ENCODE measurements around the gene MEA1.

Gene MEA1

DNA sequence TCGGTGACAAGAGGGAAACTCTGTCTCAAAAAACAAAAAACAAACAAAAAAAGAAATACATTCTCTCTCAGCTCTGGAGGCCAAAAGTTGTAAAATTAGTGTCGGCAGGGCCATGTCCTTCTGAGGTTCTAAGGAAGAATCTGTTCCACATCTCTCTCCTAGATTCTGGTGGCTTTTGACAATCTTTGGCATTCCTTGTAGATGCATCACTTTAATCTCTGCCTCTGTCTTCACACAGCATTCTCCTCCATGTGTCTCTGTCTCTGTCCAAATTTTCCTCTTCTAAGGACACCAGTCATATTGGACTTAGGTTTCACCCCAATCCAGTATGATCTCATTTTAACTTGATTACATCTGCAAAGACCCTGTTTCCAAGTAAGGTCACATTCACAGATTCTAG is 20.3 kb downstream of the MEA1 start:
- Histone ChIP-seq H3K4me1 (ENCODE audit: control insufficient read depth, insufficient read depth, low read depth, low read length) (no peaks in the 10 kb centered on the region), H2BK120ac (ENCODE audit: low read depth, low read length) (no peak overlapping the region), H4K8ac (ENCODE audit: low read length) (no peak overlapping the region), H3K79me1 (replicated peaks; ENCODE audit: low read length, poor library complexity, severe bottlenecking) (peaks cover 32% of the 10 kb centered on the region), H2BK5ac (ENCODE audit: low read depth, low read length, poor library complexity, severe bottlenecking) (no peak overlapping the region), H2BK12ac (ENCODE audit: low read length in 2 of 2) (no peak overlapping the region), H3K27ac (ENCODE audit: low read length, poor library complexity, severe bottlenecking) (no peak overlapping the region), H3K27me3 (ENCODE audit: control insufficient read depth in 1 of 2, insufficient read depth in 1 of 2, low read length in 2 of 2) (no peaks in the 10 kb centered on the region), H3K4ac (ENCODE audit: low read depth in 1 of 2, low read length in 2 of 2) (no peak overlapping the region), H3K9me3 (ENCODE audit: control insufficient read depth, low read length) (no peaks in the 10 kb centered on the region), H2AFZ (ENCODE audit: low read depth, low read length) (no peak overlapping the region), H3K9ac (ENCODE audit: low read length) (no peak overlapping the region), H3K4me2 (ENCODE audit: low read length, poor library complexity, severe bottlenecking) (no peak overlapping the region), H4K91ac (ENCODE audit: low read length) (no peak overlapping the region), H3K14ac (ENCODE audit: low read length in 2 of 2) (no peak overlapping the region), H3K23ac (ENCODE audit: low read length in 2 of 2) (no peak overlapping the region), H3K18ac (ENCODE audit: low read depth in 1 of 2, low read length in 2 of 2) (no peak overlapping the region), H2BK15ac (ENCODE audit: low read depth, poor library complexity, severe bottlenecking) (no peak overlapping the region), H3K36me3 (ENCODE audit: control insufficient read depth in 1 of 2, insufficient read depth in 2 of 2, low read depth in 1 of 2, low read length in 2 of 2) (peaks cover 21 to 32% of the 10 kb centered on the region in 2 experiments), H2AK5ac (ENCODE audit: low read length, severe bottlenecking) (no peak overlapping the region), H3K4me3 (ENCODE audit: insufficient read depth in 1 of 2, low read depth in 1 of 2, low read length in 2 of 2) (no peak overlapping the region)
- no peak for DNase-seq
- 100% methylated on average over 2 of the region's 2 CpGs for WGBS

DNA sequence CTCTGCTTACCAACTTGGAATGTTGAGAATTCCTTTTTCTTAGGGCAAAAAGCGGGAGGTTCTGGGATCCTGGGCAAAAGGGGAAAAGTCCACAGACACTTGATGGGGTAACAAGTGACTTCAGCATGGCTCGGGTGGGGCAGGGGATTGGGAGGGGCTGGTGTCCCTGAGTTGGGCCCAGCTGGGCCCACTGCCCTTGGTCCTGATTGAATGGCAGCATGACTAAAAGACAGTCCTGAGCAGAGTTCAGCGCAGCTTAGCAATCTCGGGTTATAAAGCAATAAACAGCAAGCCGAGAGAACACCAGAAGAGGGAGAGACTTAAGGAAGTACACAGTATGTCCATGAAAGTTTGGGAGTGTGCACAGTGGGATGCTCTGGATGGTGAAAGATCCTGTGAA is 23.8 kb downstream of the MEA1 start:
- Histone ChIP-seq H3K36me3 (ENCODE audit: control insufficient read depth in 1 of 2, insufficient read depth in 2 of 2, low read depth in 1 of 2, low read length in 2 of 2) (peaks cover 28 to 35% of the 10 kb centered on the region in 2 experiments), H3K4me2 (ENCODE audit: low read length, poor library complexity, severe bottlenecking) (no peak overlapping the region), H3K9me3 (ENCODE audit: control insufficient read depth, low read length) (no peaks in the 10 kb centered on the region), H3K4me3 (ENCODE audit: insufficient read depth in 1 of 2, low read depth in 1 of 2, low read length in 2 of 2) (no peak overlapping the region), H3K23ac (ENCODE audit: low read length in 2 of 2) (no peak overlapping the region), H3K27me3 (ENCODE audit: control insufficient read depth in 1 of 2, insufficient read depth in 1 of 2, low read length in 2 of 2) (no peaks in the 10 kb centered on the region), H2AFZ (ENCODE audit: low read depth, low read length) (no peak overlapping the region), H3K4ac (ENCODE audit: low read depth in 1 of 2, low read length in 2 of 2) (no peak overlapping the region), H3K9ac (ENCODE audit: low read length) (no peak overlapping the region), H4K91ac (ENCODE audit: low read length) (no peak overlapping the region), H2AK5ac (ENCODE audit: low read length, severe bottlenecking) (no peak overlapping the region), H2BK5ac (ENCODE audit: low read depth, low read length, poor library complexity, severe bottlenecking) (no peak overlapping the region), H4K8ac (ENCODE audit: low read length) (no peak overlapping the region), H3K27ac (ENCODE audit: low read length, poor library complexity, severe bottlenecking) (no peak overlapping the region), H2BK15ac (ENCODE audit: low read depth, poor library complexity, severe bottlenecking) (no peak overlapping the region), H3K14ac (ENCODE audit: low read length in 2 of 2) (no peak overlapping the region), H2BK12ac (ENCODE audit: low read length in 2 of 2) (no peak overlapping the region), H3K4me1 (ENCODE audit: control insufficient read depth, insufficient read depth, low read depth, low read length) (peaks cover 13% of the 10 kb centered on the region), H3K18ac (ENCODE audit: low read depth in 1 of 2, low read length in 2 of 2) (no peak overlapping the region), H3K79me1 (replicated peaks; ENCODE audit: low read length, poor library complexity, severe bottlenecking) (peaks cover 56% of the 10 kb centered on the region), H2BK120ac (ENCODE audit: low read depth, low read length) (no peak overlapping the region)
- WGBS = 83% methylated on average over 5 of the region's 5 CpGs
- no peak for DNase-seq

DNA sequence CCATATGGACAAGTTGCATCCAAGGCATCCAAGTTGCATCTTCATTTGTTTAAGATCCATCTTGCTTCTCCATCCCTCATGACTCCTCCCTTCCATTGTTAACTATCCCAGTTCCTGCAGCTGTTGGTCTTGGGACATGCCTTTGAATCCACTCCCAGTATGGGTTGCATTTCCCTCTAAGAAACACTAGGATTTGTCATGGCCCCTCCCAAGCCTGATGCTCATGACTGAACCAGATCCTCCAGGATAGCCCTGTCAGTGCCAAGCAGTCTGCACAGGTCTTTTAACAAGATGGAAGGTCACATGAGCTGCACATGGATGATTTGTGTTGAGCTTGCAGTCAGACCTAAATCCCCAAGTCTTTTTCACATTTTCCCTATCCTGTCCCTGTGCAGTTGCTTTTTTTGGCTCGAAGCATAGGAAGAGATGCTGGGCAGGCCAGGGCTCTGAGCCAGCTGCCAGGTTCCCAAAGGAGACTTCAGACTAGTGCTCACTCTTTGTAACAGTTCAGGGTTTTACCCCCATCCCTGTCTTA is 25.2 kb downstream of the MEA1 start:
- 100% methylated on average over 1 of the region's 1 CpG for WGBS
- H3K14ac ChIP-seq (ENCODE audit: low read length in 2 of 2) = no peak overlapping the region

DNA sequence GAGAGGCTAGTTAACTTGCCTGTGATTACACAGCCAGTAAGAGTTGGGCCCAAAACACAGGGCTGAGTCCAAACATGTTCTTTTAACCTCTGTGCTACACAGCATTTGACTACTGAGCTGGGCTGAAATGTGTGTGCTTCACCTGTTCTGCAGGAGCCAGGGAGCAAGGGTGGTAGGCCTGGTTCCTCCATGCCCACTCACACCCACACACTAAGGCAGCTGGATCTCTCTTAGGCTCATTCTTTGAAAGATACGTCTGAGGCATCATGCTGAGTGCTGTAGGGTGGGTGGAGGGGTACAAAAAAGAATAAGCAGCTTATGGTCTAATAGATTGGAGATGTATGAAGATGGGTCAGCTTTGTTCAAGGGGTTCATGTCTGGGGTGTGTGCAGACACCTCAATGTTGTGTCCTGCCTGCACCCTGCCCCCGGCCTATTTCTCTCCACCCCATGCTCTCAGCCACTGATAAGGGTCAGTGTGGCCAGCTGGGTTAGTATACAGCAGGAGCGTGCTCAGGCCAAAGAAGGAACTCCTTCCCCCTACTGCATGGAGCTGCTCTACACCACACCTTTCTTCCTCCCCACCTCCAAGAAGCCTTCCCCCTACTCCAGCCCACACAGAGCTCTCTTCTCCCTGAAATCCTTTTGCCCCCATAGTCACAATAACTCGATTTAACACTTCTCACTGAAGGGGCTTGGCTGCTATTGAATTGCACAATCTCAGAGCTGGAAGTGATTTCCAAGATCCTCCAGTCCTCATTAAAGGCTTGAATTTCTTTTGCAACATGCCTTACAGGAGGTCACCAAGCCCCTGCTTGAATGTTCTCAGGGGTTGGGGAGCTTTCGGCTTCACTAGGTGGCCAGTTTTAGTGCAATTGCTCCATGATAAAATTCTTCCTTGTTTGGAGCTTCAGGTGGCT is 26.0 kb downstream of the MEA1 start:
- no peak overlapping the region for H3K27ac ChIP-seq (ENCODE audit: low read length, poor library complexity, severe bottlenecking)
- peaks cover 49% of the 10 kb centered on the region for H3K79me1 ChIP-seq (replicated peaks; ENCODE audit: low read length, poor library complexity, severe bottlenecking)
- no peak for DNase-seq
- H2AFZ ChIP-seq (ENCODE audit: low read depth, low read length) = no peak overlapping the region
- H2BK12ac ChIP-seq (ENCODE audit: low read length in 2 of 2) = no peak overlapping the region
- H3K18ac ChIP-seq (ENCODE audit: low read depth in 1 of 2, low read length in 2 of 2) = no peak overlapping the region
- H2BK5ac ChIP-seq (ENCODE audit: low read depth, low read length, poor library complexity, severe bottlenecking) = no peak overlapping the region
- peak overlapping the region in 1 of 2 experiments; percentile 79 for H3K23ac ChIP-seq (ENCODE audit: low read length in 2 of 2)
- H3K4ac ChIP-seq (ENCODE audit: low read depth in 1 of 2, low read length in 2 of 2) = no peak overlapping the region
- H2BK15ac ChIP-seq (ENCODE audit: low read depth, poor library complexity, severe bottlenecking) = no peak overlapping the region
- H2BK120ac ChIP-seq (ENCODE audit: low read depth, low read length) = no peak overlapping the region
- no peak overlapping the region for H3K4me2 ChIP-seq (ENCODE audit: low read length, poor library complexity, severe bottlenecking)
- peaks cover 15% of the 10 kb centered on the region for H3K4me1 ChIP-seq (ENCODE audit: control insufficient read depth, insufficient read depth, low read depth, low read length)
- no peak overlapping the region for H4K91ac ChIP-seq (ENCODE audit: low read length)
- H3K36me3 ChIP-seq (ENCODE audit: control insufficient read depth in 1 of 2, insufficient read depth in 2 of 2, low read depth in 1 of 2, low read length in 2 of 2) = peaks cover 26 to 30% of the 10 kb centered on the region in 2 experiments
- no peak overlapping the region for H3K14ac ChIP-seq (ENCODE audit: low read length in 2 of 2)
- no peak overlapping the region for H3K4me3 ChIP-seq (ENCODE audit: insufficient read depth in 1 of 2, low read depth in 1 of 2, low read length in 2 of 2)
- no peaks in the 10 kb centered on the region for H3K27me3 ChIP-seq (ENCODE audit: control insufficient read depth in 1 of 2, insufficient read depth in 1 of 2, low read length in 2 of 2)
- no peak overlapping the region for H2AK5ac ChIP-seq (ENCODE audit: low read length, severe bottlenecking)
- peak overlapping the region; percentile 44 for H3K9ac ChIP-seq (ENCODE audit: low read length)
- no peaks in the 10 kb centered on the region for H3K9me3 ChIP-seq (ENCODE audit: control insufficient read depth, low read length)
- H4K8ac ChIP-seq (ENCODE audit: low read length) = no peak overlapping the region
- 95% methylated on average over 5 of the region's 5 CpGs for WGBS

More for the DNA sequence above, 25.2 kb downstream of the MEA1 start:
- Histone ChIP-seq H2BK12ac (ENCODE audit: low read length in 2 of 2) (no peak overlapping the region), H2BK5ac (ENCODE audit: low read depth, low read length, poor library complexity, severe bottlenecking) (no peak overlapping the region), H3K36me3 (ENCODE audit: control insufficient read depth in 1 of 2, insufficient read depth in 2 of 2, low read depth in 1 of 2, low read length in 2 of 2) (peaks cover 26 to 33% of the 10 kb centered on the region in 2 experiments), H3K4me2 (ENCODE audit: low read length, poor library complexity, severe bottlenecking) (no peak overlapping the region), H3K18ac (ENCODE audit: low read depth in 1 of 2, low read length in 2 of 2) (no peak overlapping the region), H3K9ac (ENCODE audit: low read length) (peak overlapping the region; percentile 5), H2BK120ac (ENCODE audit: low read depth, low read length) (no peak overlapping the region), H3K9me3 (ENCODE audit: control insufficient read depth, low read length) (no peaks in the 10 kb centered on the region), H2AFZ (ENCODE audit: low read depth, low read length) (no peak overlapping the region), H3K4ac (ENCODE audit: low read depth in 1 of 2, low read length in 2 of 2) (no peak overlapping the region), H3K23ac (ENCODE audit: low read length in 2 of 2) (no peak overlapping the region), H3K4me1 (ENCODE audit: control insufficient read depth, insufficient read depth, low read depth, low read length) (peaks cover 15% of the 10 kb centered on the region), H3K4me3 (ENCODE audit: insufficient read depth in 1 of 2, low read depth in 1 of 2, low read length in 2 of 2) (no peak overlapping the region), H4K91ac (ENCODE audit: low read length) (no peak overlapping the region), H2BK15ac (ENCODE audit: low read depth, poor library complexity, severe bottlenecking) (no peak overlapping the region), H2AK5ac (ENCODE audit: low read length, severe bottlenecking) (no peak overlapping the region), H3K27ac (ENCODE audit: low read length, poor library complexity, severe bottlenecking) (no peak overlapping the region), H4K8ac (ENCODE audit: low read length) (no peak overlapping the region), H3K79me1 (replicated peaks; ENCODE audit: low read length, poor library complexity, severe bottlenecking) (peaks cover 50% of the 10 kb centered on the region), H3K27me3 (ENCODE audit: control insufficient read depth in 1 of 2, insufficient read depth in 1 of 2, low read length in 2 of 2) (no peaks in the 10 kb centered on the region)
- no peak for DNase-seq
